ENCODE results near the gene CDK6. TPM values are rescaled to one million over a fixed set of nuclear protein-coding genes. Genes with fewer than 3 reads are reported as not detected.

The CDK6 gene
- polyA plus RNA-seq, 2 of the 4 experiments (the other 2 are of a cell fraction), result 13.6 to 25.9 TPM

GRCh38 chr7:92634924-92635519 lies 201.4 kb downstream of the CDK6 start (continued):
- no peak for TF ChIP-seq REST (IDR thresholded peaks at IDR 0.05)
- no peak for TF ChIP-seq HMGXB4 (CRISPR knock-in tag; IDR thresholded peaks at IDR 0.05; ENCODE audit: borderline replicate concordance)
- no peak for TF ChIP-seq CBX8 (IDR thresholded peaks at IDR 0.05)
- TF ChIP-seq CHD4 (IDR thresholded peaks at IDR 0.05; ENCODE audit: borderline replicate concordance), result no peak
- TF ChIP-seq MAX (IDR thresholded peaks at IDR 0.05), result peak; percentile 24; the same call in 1 of the 2 replicates
- TF ChIP-seq GATA3 (IDR thresholded peaks at IDR 0.05; ENCODE audit: borderline replicate concordance), result no peak; the same call in 1 of the 2 replicates
- TF ChIP-seq HOXB13 (CRISPR knock-in tag; IDR thresholded peaks at IDR 0.05; ENCODE audit: low read depth), result no peak
- peak in 1 of 2 experiments; percentile 16; a peak in 1 of 5 replicates for TF ChIP-seq EP300 (IDR thresholded peaks at IDR 0.05)
- no peak for TF ChIP-seq RAD21 (conservative IDR thresholded peaks at IDR 0.05 in 1 of 2, IDR thresholded peaks at IDR 0.05 in 1 of 2)
- TF ChIP-seq JUN (IDR thresholded peaks at IDR 0.05), result 0 out of 5 replicates have a peak, but pooled peaks of 1 of the 2 experiments have one; percentile 48

- 43% methylated on average over 1 of the region's 1 CpG for WGBS (ENCODE audit: missing lambda C conversion rate)
- ATAC-seq (no peak), DNase-seq (ENCODE audit: low read depth in 1 of 2, low spot score in 1 of 2) (no peak), FAIRE-seq (no peak)
- Histone ChIP-seq H3K9me3 (no peaks in the 10 kb centered on the region), H3K27ac (peak overlapping the region; percentile 57 to 63; a peak in 5 of 6 replicates), H3K4me3 (no peak overlapping the region), H3K4me2 (peak overlapping the region; percentile 76), H3K4me1 (peaks cover 46% of the 10 kb centered on the region)
- ChIA-PET POLR2A (no interaction called here), CTCF (interaction anchor here (1.2 kb wide), 1 partner anchor 199 kb away, joined by 3 read pairs; no protein-coding TSS in a partner anchor)
- TF ChIP-seq PHF8 (IDR thresholded peaks at IDR 0.05; ENCODE audit: borderline replicate concordance, low read depth) (no peak), CEBPB (IDR thresholded peaks at IDR 0.05) (0 out of 4 replicates have a peak, but pooled peaks of 1 of the 2 experiments have one; percentile 11)
Observed at GRCh38 chr7:92634205-92634604, 202.2 kb downstream of the CDK6 start.

GRCh38 chr7:92633211-92633906 lies 203.0 kb downstream of the CDK6 start:
- H3K4me1 ChIP-seq, result peaks cover 46% of the 10 kb centered on the region
- peak; percentile 78 to 85 for ATAC-seq
- CTCF ChIA-PET, result interaction anchor here (0.8 to 4.4 kb wide), 6 partner anchors 11 to 200 kb away, joined by 3 to 23 read pairs (median 5); no protein-coding TSS in a partner anchor
- TF ChIP-seq FOSL2 (IDR thresholded peaks at IDR 0.05) (peak; percentile 81; the same call in 1 of the 2 replicates), FOSL2 (CRISPR knock-in tag; IDR thresholded peaks at IDR 0.05) (peak; percentile 98), MAX (IDR thresholded peaks at IDR 0.05) (peak; percentile 84), RAD21 (conservative IDR thresholded peaks at IDR 0.05 in 1 of 2, IDR thresholded peaks at IDR 0.05 in 1 of 2) (0 out of 5 replicates have a peak, but pooled peaks of 1 of the 2 experiments have one; percentile 13), POLR2A (IDR thresholded peaks at IDR 0.05; ENCODE audit: low read length) (no peak), JUN (IDR thresholded peaks at IDR 0.05) (0 out of 5 replicates have a peak, but pooled peaks of 1 of the 2 experiments have one; percentile 37), CEBPB (IDR thresholded peaks at IDR 0.05) (0 out of 4 replicates have a peak, but pooled peaks of 1 of the 2 experiments have one; percentile 35), KDM1A (IDR thresholded peaks at IDR 0.05; ENCODE audit: low read depth) (no peak), JUNB (IDR thresholded peaks at IDR 0.05) (peak; percentile 77)
- peak; percentile 95 for FAIRE-seq
- H3K9me3 ChIP-seq, result no peaks in the 10 kb centered on the region
- POLR2A ChIA-PET, result interaction anchor here (1.0 kb wide), 1 partner anchor 12 kb away, joined by 9 read pairs; no protein-coding TSS in a partner anchor
- H3K27ac ChIP-seq, result peak overlapping the region; percentile 59 to 63
- peak; percentile 30 to 79 for DNase-seq (ENCODE audit: low read depth in 1 of 2, low spot score in 1 of 2)
- peak overlapping the region; percentile 76 for H3K4me2 ChIP-seq
- H3K4me3 ChIP-seq, result 0 out of 3 replicates have a peak overlapping the region, but pooled peaks have one; percentile 6
- 3% methylated on average over 2 of the region's 2 CpGs for WGBS (ENCODE audit: missing lambda C conversion rate)

Measured in A549 (cell line).